Duodenal mucosa (tissue), 2 donors: ENCODE data around the gene MARF1.
"Not testable (repeated sequence)": the region's sequence is repeated elsewhere in the genome, so short reads cannot be mapped to it uniquely, and the experiment has no call there.

Experiments used
- H3K27ac ChIP-seq: one replicate; pipeline ENCODE4 v1.7.0; 2013; ENCODE audit warnings: low read depth, low read length
- H3K27me3 ChIP-seq, 2 donors: one replicate each; pipeline ENCODE4 v1.7.0; 2013; ENCODE audit warnings: low read length in 2 of 2, control low read depth in 1 of 2; ENCODE audit not compliant: insufficient read depth in 2 of 2, control insufficient read depth in 1 of 2
- H3K36me3 ChIP-seq, 2 donors: one replicate each; pipeline ENCODE4 v1.7.0; 2013; ENCODE audit warnings: low read length in 2 of 2, control low read depth in 1 of 2; ENCODE audit not compliant: insufficient read depth in 2 of 2, control insufficient read depth in 1 of 2
- H3K4me1 ChIP-seq, 2 donors: one replicate each; pipeline ENCODE4 v1.7.0; 2013; ENCODE audit warnings: low read length in 2 of 2, control low read depth in 1 of 2; ENCODE audit not compliant: insufficient read depth in 2 of 2, control insufficient read depth in 1 of 2
- H3K4me3 ChIP-seq, 2 donors: one replicate each; pipeline ENCODE4 v1.7.0; 2013; ENCODE audit warnings: low read length in 2 of 2, low read depth in 1 of 2
- H3K9ac ChIP-seq, 2 donors: one replicate each; pipeline ENCODE4 v1.7.0; 2013; ENCODE audit warnings: low read length in 2 of 2, low read depth in 1 of 2
- H3K9me3 ChIP-seq, 2 donors: one replicate each; pipeline ENCODE4 v1.7.0; 2013; ENCODE audit warnings: low read length in 2 of 2, control low read depth in 1 of 2; ENCODE audit not compliant: control insufficient read depth in 1 of 2

Gene MARF1

DNA sequence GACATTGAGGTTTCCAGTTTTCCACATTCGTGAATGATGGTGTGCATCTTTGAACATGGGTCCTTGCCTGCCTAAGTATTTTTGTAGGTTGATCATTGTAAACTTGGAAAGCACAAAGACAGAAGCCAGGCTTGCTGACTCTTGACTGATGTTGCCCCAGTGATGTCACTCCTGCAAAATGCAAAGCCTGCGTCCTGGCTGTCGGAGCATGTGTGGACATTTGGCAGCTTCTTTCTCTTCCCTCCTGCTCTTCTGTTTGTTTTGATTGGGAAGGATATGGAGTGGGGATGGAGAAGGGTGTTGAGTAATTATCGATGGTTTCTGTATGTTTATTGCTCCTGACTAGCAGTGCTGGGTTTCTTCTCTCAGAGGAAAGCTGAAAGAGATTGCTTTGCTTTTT lies 10.3 kb upstream of the MARF1 start:
- H3K27me3 ChIP-seq: no peaks in the 10 kb centered on the region
- no peak overlapping the region for H3K4me3 ChIP-seq
- no peak overlapping the region for H3K9ac ChIP-seq
- peaks cover 0 to 12% of the 10 kb centered on the region in 2 donors for H3K36me3 ChIP-seq
- no peak overlapping the region for H3K27ac ChIP-seq
- H3K4me1 ChIP-seq: peaks cover 8 to 13% of the 10 kb centered on the region in 2 donors
- no peaks in the 10 kb centered on the region for H3K9me3 ChIP-seq

DNA sequence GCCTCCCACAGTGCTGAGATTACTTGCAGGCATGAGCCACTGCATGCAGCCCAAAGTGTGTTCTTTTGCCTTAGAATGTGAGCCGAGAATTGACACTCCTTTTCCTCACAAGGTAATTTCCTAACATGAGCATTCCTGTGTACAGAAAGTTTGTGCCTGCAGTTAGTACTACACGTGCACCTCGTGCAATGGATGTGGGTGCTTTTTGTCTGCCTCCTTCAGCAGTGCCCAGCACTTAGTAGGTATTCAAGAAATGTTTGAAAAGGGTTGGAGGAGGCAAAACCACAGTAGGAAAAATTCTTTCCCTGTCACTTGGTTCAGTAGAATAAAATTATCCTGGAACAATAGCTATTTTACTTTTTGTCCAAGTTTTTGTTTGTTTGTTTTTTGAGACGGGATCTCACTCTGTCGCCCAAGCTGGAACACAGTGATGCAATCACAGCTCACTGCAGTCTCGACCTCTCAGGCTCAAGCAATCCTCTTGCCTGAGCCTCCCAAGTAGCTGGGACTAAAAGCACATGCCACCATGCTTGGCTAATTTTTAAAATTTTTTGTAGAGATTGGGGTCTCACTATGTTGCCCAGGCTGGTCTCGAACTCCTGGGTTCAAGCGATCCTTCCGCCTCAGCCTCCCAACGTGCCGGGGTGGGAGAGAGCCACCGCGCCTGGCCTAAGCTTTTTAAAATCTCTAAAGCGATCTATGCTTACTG lies 9.5 kb upstream of the MARF1 start:
- no peaks in the 10 kb centered on the region for H3K9me3 ChIP-seq
- H3K4me3 ChIP-seq: no peak overlapping the region
- H3K27me3 ChIP-seq: no peaks in the 10 kb centered on the region
- peaks cover 0 to 12% of the 10 kb centered on the region in 2 donors for H3K36me3 ChIP-seq
- H3K27ac ChIP-seq: no peak overlapping the region
- no peak overlapping the region for H3K9ac ChIP-seq
- H3K4me1 ChIP-seq: peaks cover 8 to 13% of the 10 kb centered on the region in 2 donors

GRCh38 chr16:15650698-15651171 lies 7.8 kb upstream of the MARF1 start:
- peaks cover 8 to 13% of the 10 kb centered on the region in 2 donors for H3K4me1 ChIP-seq
- H3K27me3 ChIP-seq: no peaks in the 10 kb centered on the region

GRCh38 chr16:15650019-15650697 lies 7.2 kb upstream of the MARF1 start, which contains the start of gene NDE1:
Gene NDE1 (plus strand): TSS chr16:15650245. CDS start chr16:15664779, 14,534 bp downstream.
- H3K27me3 ChIP-seq: no peaks in the 10 kb centered on the region
- H3K4me3 ChIP-seq: peak within 1 kb of the TSS; percentile 82 to 91
- peaks cover 0 to 12% of the 10 kb centered on the region in 2 donors for H3K36me3 ChIP-seq
- peak within 1 kb of the TSS; percentile 87 to 91 for H3K9ac ChIP-seq
- H3K4me1 ChIP-seq: peaks cover 8 to 13% of the 10 kb centered on the region in 2 donors
- H3K9me3 ChIP-seq: no peaks in the 10 kb centered on the region
- peak within 1 kb of the TSS; percentile 58 for H3K27ac ChIP-seq

More at GRCh38 chr16:15650698-15651171, 7.8 kb upstream of the MARF1 start:
- peaks cover 0 to 12% of the 10 kb centered on the region in 2 donors for H3K36me3 ChIP-seq
- peak overlapping the region; percentile 82 to 91 for H3K4me3 ChIP-seq
- H3K9ac ChIP-seq: peak overlapping the region; percentile 87 to 91
- peak overlapping the region; percentile 58 for H3K27ac ChIP-seq
- no peaks in the 10 kb centered on the region for H3K9me3 ChIP-seq

- Histone ChIP-seq H3K9ac (peak overlapping the region; percentile 61 to 77), H3K36me3 (peaks cover 0 to 12% of the 10 kb centered on the region in 2 donors), H3K9me3 (no peaks in the 10 kb centered on the region), H3K27ac (no peak overlapping the region), H3K4me3 (peak overlapping the region; percentile 62 to 83), H3K27me3 (no peaks in the 10 kb centered on the region), H3K4me1 (peaks cover 8 to 13% of the 10 kb centered on the region in 2 donors)
Observed at GRCh38 chr16:15649727-15650018, 6.7 kb upstream of the MARF1 start.

- not testable (repeated sequence) for H3K27me3 ChIP-seq, H3K9me3 ChIP-seq, H3K36me3 ChIP-seq, H3K27ac ChIP-seq
- Histone ChIP-seq H3K9ac (peak overlapping the region; percentile 61 to 77), H3K4me3 (peak overlapping the region; percentile 62 to 83), H3K4me1 (peaks cover 10 to 15% of the 10 kb centered on the region in 2 donors)
Observed at GRCh38 chr16:15649311-15649710, 6.4 kb upstream of the MARF1 start.

DNA sequence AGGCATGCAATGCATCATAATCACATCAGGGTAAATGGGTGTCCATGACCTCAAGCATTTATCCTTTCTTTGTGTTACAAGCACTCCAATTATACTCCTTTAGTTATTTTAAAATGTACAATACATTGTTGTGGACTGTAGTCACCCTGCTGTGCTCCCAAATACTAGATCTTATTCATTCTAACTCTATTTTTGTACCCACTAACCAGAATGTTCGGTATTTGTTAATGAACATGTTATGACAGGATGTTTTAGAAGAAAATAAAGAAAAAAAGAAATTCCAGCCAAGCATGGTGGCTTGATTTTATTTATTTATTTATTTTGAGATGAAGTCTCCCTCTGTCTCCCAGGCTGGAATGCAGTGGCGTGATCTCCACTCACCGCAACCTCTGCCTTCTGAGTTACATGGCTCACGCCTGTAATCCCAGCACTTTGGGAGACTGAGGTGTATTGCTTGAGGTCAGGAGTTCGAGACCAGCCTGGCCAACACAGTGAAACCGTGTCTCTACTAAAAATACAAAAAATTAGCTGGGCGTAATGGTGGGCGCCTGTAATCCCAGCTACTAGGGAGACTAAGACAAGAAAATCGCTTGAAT lies 5.3 kb upstream of the MARF1 start:
- H3K4me1 ChIP-seq: peaks cover 17 to 24% of the 10 kb centered on the region in 2 donors
- peaks cover 0 to 5% of the 10 kb centered on the region in 2 donors for H3K36me3 ChIP-seq
- H3K27me3 ChIP-seq: no peaks in the 10 kb centered on the region
- H3K9ac ChIP-seq: no peak overlapping the region
- H3K27ac ChIP-seq: no peak overlapping the region
- H3K9me3 ChIP-seq: no peaks in the 10 kb centered on the region
- no peak overlapping the region for H3K4me3 ChIP-seq

GRCh38 chr16:15647294-15648014 lies 4.5 kb upstream of the MARF1 start:
- no peak overlapping the region for H3K27ac ChIP-seq

GRCh38 chr16:15646557-15647293 lies 3.8 kb upstream of the MARF1 start:
- not testable (repeated sequence) for H3K27me3 ChIP-seq, H3K27ac ChIP-seq, H3K9ac ChIP-seq, H3K9me3 ChIP-seq, H3K36me3 ChIP-seq, H3K4me3 ChIP-seq
- peaks cover 21 to 28% of the 10 kb centered on the region in 2 donors for H3K4me1 ChIP-seq

More at GRCh38 chr16:15647294-15648014, 4.5 kb upstream of the MARF1 start:
- peaks cover 0 to 5% of the 10 kb centered on the region in 2 donors for H3K36me3 ChIP-seq
- peaks cover 17 to 24% of the 10 kb centered on the region in 2 donors for H3K4me1 ChIP-seq
- no peaks in the 10 kb centered on the region for H3K9me3 ChIP-seq
- no peak overlapping the region for H3K4me3 ChIP-seq
- H3K9ac ChIP-seq: no peak overlapping the region
- no peaks in the 10 kb centered on the region for H3K27me3 ChIP-seq
